ENCODE measurements around the gene RFX8. TPM values are rescaled to one million over a fixed set of nuclear protein-coding genes. Genes with fewer than 3 reads are reported as not detected.

The RFX8 gene
- polyA plus RNA-seq, 1 of the 3 experiments (the other 2 are of a cell fraction) = 0.07 TPM

DNA sequence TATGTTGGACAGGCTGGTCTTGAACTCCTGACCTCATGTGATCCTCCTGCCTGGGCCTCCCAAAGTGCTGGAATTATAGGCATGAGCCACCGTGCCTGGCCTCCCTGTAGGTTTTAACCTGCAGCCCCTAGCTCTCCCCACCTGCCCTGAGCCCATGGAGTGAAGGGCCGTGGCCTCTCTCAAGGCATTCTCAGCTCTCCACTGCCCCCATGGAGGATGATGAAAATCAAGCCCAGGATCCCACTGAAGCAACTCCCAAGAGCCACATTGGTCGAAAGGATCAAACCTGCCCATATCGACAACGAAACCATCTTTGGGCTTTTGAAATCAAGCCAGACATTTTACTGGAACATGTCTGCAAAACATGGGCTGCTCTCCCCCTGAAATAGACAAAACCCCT is 65.2 kb downstream of the RFX8 start:
- H2AFZ ChIP-seq (ENCODE audit: low read depth) = no peak overlapping the region
- no peak overlapping the region for H3K9ac ChIP-seq
- H3K27ac ChIP-seq (ENCODE audit: low read depth in 2 of 2, low read length in 1 of 2) = no peak overlapping the region
- 73% methylated on average over 2 of the region's 5 CpGs for WGBS (ENCODE audit: low lambda C conversion rate)
- CTCF ChIA-PET = interaction anchor here (1.2 to 3.1 kb wide), 5 partner anchors 9 to 68 kb away, joined by 3 to 15 read pairs (median 5); no protein-coding TSS in a partner anchor
- H3K36me3 ChIP-seq (replicated peaks in 1 of 2; ENCODE audit: control insufficient read depth in 1 of 2, insufficient read depth in 2 of 2, low read length in 1 of 2) = no peaks in the 10 kb centered on the region
- no peak overlapping the region for H3K4me2 ChIP-seq
- POLR2A ChIA-PET = no interaction called here
- no peaks in the 10 kb centered on the region for H3K9me3 ChIP-seq
- TF ChIP-seq RAD21 (IDR thresholded peaks at IDR 0.05; ENCODE audit: low read length) (no peak), EP300 (IDR thresholded peaks at IDR 0.05; ENCODE audit: borderline replicate concordance in 1 of 2, low read depth in 1 of 2, low read length in 1 of 2) (no peak), RXRA (IDR thresholded peaks at IDR 0.05; ENCODE audit: borderline replicate concordance, low read depth) (no peak), MEF2A (IDR thresholded peaks at IDR 0.05; ENCODE audit: borderline replicate concordance, low read depth) (no peak), FOSL2 (IDR thresholded peaks at IDR 0.05; ENCODE audit: borderline replicate concordance, low read depth) (no peak), SIN3A (IDR thresholded peaks at IDR 0.05; ENCODE audit: borderline replicate concordance, low read depth, low read length) (no peak), MXI1 (IDR thresholded peaks at IDR 0.05; ENCODE audit: low read depth, low read length) (no peak), GABPA (IDR thresholded peaks at IDR 0.05; ENCODE audit: low read depth) (no peak), NFIC (IDR thresholded peaks at IDR 0.05; ENCODE audit: borderline replicate concordance) (no peak), SMC3 (IDR thresholded peaks at IDR 0.05; ENCODE audit: low read depth, low read length) (no peak), RFX5 (IDR thresholded peaks at IDR 0.05; ENCODE audit: low read length) (no peak), GATA2 (CRISPR knock-in tag; IDR thresholded peaks at IDR 0.05) (no peak), RCOR1 (IDR thresholded peaks at IDR 0.05; ENCODE audit: low read length) (no peak), TAF1 (IDR thresholded peaks at IDR 0.05; ENCODE audit: borderline replicate concordance, low read depth, low read length) (no peak), YY1 (IDR thresholded peaks at IDR 0.05; ENCODE audit: low read depth) (no peak), POLR2AphosphoS5 (IDR thresholded peaks at IDR 0.05; ENCODE audit: low read depth, low read length) (no peak)
- TF ChIP-seq, protein P1, sequence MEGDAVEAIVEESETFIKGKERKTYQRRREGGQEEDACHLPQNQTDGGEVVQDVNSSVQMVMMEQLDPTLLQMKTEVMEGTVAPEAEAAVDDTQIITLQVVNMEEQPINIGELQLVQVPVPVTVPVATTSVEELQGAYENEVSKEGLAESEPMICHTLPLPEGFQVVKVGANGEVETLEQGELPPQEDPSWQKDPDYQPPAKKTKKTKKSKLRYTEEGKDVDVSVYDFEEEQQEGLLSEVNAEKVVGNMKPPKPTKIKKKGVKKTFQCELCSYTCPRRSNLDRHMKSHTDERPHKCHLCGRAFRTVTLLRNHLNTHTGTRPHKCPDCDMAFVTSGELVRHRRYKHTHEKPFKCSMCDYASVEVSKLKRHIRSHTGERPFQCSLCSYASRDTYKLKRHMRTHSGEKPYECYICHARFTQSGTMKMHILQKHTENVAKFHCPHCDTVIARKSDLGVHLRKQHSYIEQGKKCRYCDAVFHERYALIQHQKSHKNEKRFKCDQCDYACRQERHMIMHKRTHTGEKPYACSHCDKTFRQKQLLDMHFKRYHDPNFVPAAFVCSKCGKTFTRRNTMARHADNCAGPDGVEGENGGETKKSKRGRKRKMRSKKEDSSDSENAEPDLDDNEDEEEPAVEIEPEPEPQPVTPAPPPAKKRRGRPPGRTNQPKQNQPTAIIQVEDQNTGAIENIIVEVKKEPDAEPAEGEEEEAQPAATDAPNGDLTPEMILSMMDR (IDR thresholded peaks at IDR 0.05) = no peak
- TF ChIP-seq, protein P2, sequence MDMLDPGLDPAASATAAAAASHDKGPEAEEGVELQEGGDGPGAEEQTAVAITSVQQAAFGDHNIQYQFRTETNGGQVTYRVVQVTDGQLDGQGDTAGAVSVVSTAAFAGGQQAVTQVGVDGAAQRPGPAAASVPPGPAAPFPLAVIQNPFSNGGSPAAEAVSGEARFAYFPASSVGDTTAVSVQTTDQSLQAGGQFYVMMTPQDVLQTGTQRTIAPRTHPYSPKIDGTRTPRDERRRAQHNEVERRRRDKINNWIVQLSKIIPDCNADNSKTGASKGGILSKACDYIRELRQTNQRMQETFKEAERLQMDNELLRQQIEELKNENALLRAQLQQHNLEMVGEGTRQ (IDR thresholded peaks at IDR 0.05; ENCODE audit: borderline replicate concordance, low read depth, low read length) = no peak
- TF ChIP-seq, protein P3, sequence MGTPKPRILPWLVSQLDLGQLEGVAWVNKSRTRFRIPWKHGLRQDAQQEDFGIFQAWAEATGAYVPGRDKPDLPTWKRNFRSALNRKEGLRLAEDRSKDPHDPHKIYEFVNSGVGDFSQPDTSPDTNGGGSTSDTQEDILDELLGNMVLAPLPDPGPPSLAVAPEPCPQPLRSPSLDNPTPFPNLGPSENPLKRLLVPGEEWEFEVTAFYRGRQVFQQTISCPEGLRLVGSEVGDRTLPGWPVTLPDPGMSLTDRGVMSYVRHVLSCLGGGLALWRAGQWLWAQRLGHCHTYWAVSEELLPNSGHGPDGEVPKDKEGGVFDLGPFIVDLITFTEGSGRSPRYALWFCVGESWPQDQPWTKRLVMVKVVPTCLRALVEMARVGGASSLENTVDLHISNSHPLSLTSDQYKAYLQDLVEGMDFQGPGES (IDR thresholded peaks at IDR 0.05; ENCODE audit: low read depth, low read length) = no peak
- H3K27me3 ChIP-seq (ENCODE audit: insufficient read depth) = no peaks in the 10 kb centered on the region
- no peaks in the 10 kb centered on the region for H3F3A ChIP-seq (replicated peaks; ENCODE audit: insufficient read depth)
- H4K20me1 ChIP-seq (ENCODE audit: insufficient read depth) = no peaks in the 10 kb centered on the region
- no peak overlapping the region for H3K4me3 ChIP-seq (ENCODE audit: low read depth in 2 of 2, low read length in 1 of 2)
- H3K79me2 ChIP-seq (ENCODE audit: insufficient read depth) = no peaks in the 10 kb centered on the region
- H3K9me2 ChIP-seq = no peaks in the 10 kb centered on the region
- DNase-seq = no peak
- peaks cover 0 to 12% of the 10 kb centered on the region in 2 experiments; a peak in 1 of 4 replicates for H3K4me1 ChIP-seq (ENCODE audit: control insufficient read depth in 1 of 2, insufficient read depth in 2 of 2, low read depth in 1 of 2, low read length in 1 of 2)

Measured in SK-N-SH (cell line).